Measurements from ENCODE around the gene MAP3K5.

MAP3K5 gene

DNA sequence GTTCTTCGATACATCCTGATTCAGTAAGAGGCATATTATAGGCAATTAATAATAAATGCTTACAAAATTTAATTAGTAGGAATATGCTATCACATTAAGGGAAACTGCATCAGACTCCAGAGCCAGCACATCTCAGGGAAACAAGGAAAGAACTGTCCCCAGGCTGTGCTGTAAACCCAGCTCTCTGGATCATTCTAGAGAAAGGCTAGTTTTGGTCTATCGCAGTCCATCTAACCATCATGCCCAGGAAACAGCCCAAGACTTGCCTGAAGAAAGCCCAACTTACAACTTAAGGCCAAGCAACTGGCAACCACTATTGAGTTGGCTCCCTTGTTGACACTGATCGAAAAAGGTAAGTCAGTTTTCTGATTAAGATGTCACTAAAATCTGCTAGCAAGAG is 11.3 kb downstream of the MAP3K5 start:
- Histone ChIP-seq H3K9me3 (ENCODE audit: control insufficient read depth in 1 of 2, low read length in 2 of 2) (no peaks in the 10 kb centered on the region), H3K36me3 (ENCODE audit: control insufficient read depth in 1 of 2, insufficient read depth in 2 of 2, low read length in 2 of 2) (no peaks in the 10 kb centered on the region), H3K27ac (ENCODE audit: low read length) (no peak overlapping the region), H3K4me3 (ENCODE audit: low read depth in 1 of 2, low read length in 2 of 2) (no peak overlapping the region), H3K4me1 (ENCODE audit: control insufficient read depth in 1 of 2, insufficient read depth in 2 of 2, low read length in 2 of 2) (peaks cover 3 to 10% of the 10 kb centered on the region in 2 donors), H3K27me3 (ENCODE audit: low read depth, low read length) (no peaks in the 10 kb centered on the region)

DNA sequence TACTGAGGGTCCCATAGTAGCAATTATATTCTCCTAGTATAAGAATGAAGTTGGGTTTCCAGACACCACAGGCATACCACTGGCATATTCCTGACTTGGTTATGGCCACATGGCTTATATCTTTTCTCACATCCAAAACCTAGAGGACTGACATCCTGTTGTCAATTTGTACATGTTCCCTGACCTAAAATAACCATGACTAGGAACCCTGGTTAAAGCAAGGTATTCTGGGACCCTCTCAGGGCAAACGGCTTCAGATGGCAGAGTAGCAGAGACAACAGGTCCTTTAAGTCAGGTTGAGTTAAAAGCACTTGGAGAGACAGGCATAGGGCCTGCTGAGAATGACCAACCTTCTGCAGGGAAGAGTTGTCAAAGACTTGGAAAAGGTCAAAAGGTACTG is 12.6 kb downstream of the MAP3K5 start:
- Histone ChIP-seq H3K36me3 (ENCODE audit: control insufficient read depth in 1 of 2, insufficient read depth in 2 of 2, low read length in 2 of 2) (no peaks in the 10 kb centered on the region), H3K27ac (ENCODE audit: low read length) (no peak overlapping the region), H3K27me3 (ENCODE audit: low read depth, low read length) (no peaks in the 10 kb centered on the region), H3K4me3 (ENCODE audit: low read depth in 1 of 2, low read length in 2 of 2) (no peak overlapping the region), H3K4me1 (ENCODE audit: control insufficient read depth in 1 of 2, insufficient read depth in 2 of 2, low read length in 2 of 2) (peaks cover 4 to 12% of the 10 kb centered on the region in 2 donors), H3K9me3 (ENCODE audit: control insufficient read depth in 1 of 2, low read length in 2 of 2) (no peaks in the 10 kb centered on the region)

DNA sequence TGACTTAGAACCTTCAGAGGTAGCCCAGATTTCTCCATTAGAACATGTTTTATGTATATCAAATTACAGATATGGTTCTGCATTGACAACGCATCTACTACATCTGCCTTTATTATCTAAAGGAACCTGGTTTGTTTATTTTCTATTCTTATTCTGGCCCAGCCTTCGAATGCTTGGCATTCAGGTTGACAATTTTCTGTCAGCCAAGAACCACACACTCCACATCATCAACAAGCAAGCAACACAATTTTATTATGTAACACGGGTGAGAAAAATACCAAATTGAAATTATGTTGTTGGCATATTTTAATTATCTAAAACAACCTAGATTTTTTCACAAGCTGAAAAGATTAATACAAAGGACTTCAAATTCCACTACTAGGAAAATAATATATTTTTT is 14.6 kb downstream of the MAP3K5 start:
- no peaks in the 10 kb centered on the region for H3K9me3 ChIP-seq (ENCODE audit: control insufficient read depth in 1 of 2, low read length in 2 of 2)
- H3K27me3 ChIP-seq (ENCODE audit: low read depth, low read length): no peaks in the 10 kb centered on the region
- H3K4me3 ChIP-seq (ENCODE audit: low read depth in 1 of 2, low read length in 2 of 2): no peak overlapping the region
- peaks cover 8 to 9% of the 10 kb centered on the region in 2 donors for H3K4me1 ChIP-seq (ENCODE audit: control insufficient read depth in 1 of 2, insufficient read depth in 2 of 2, low read length in 2 of 2)
- H3K27ac ChIP-seq (ENCODE audit: low read length): no peak overlapping the region
- no peaks in the 10 kb centered on the region for H3K36me3 ChIP-seq (ENCODE audit: control insufficient read depth in 1 of 2, insufficient read depth in 2 of 2, low read length in 2 of 2)

DNA sequence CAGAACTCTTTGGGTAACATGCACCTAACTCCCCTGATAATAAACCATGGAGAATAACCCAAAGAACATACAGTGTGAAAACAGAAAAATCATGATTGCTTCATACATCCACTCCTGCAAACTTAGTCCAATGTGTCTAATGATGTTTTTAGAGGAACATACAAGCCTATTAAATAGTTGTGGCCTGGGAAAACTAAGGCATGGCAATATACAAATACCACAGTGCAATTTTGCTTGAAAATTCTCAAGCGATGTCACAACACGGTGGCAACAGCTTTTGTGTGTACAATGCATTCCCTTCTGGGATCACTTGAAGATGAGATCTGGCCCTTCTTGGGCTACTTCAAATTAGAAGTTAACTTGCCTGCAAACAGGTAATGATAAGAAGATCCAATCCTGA is 16.7 kb downstream of the MAP3K5 start:
- H3K4me1 ChIP-seq (ENCODE audit: control insufficient read depth in 1 of 2, insufficient read depth in 2 of 2, low read length in 2 of 2): peaks cover 8 to 9% of the 10 kb centered on the region in 2 donors
- H3K27me3 ChIP-seq (ENCODE audit: low read depth, low read length): no peaks in the 10 kb centered on the region
- H3K36me3 ChIP-seq (ENCODE audit: control insufficient read depth in 1 of 2, insufficient read depth in 2 of 2, low read length in 2 of 2): no peaks in the 10 kb centered on the region
- no peak overlapping the region for H3K4me3 ChIP-seq (ENCODE audit: low read depth in 1 of 2, low read length in 2 of 2)
- no peaks in the 10 kb centered on the region for H3K9me3 ChIP-seq (ENCODE audit: control insufficient read depth in 1 of 2, low read length in 2 of 2)
- no peak overlapping the region for H3K27ac ChIP-seq (ENCODE audit: low read length)

DNA sequence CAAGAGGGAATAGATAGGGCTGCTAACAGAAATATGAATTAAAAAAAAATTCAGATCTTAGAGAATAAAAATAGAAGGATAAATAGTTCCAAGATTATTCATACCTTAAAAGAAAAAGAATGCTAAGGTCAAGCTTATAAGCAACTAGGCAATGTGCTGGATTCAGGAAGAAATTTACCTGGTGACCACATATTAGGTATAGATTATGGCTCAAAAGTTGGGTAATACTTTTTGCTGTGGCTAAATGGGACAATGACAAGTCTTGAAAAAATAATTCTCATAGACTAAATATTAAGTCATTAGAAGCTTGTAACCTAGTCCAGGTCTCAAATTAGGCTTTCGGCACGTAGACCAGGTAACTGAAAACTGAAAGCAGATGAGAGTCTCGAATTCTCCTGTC is 17.2 kb downstream of the MAP3K5 start:
- Histone ChIP-seq H3K36me3 (ENCODE audit: control insufficient read depth in 1 of 2, insufficient read depth in 2 of 2, low read length in 2 of 2) (no peaks in the 10 kb centered on the region), H3K27me3 (ENCODE audit: low read depth, low read length) (no peaks in the 10 kb centered on the region), H3K9me3 (ENCODE audit: control insufficient read depth in 1 of 2, low read length in 2 of 2) (no peaks in the 10 kb centered on the region), H3K27ac (ENCODE audit: low read length) (no peak overlapping the region), H3K4me3 (ENCODE audit: low read depth in 1 of 2, low read length in 2 of 2) (no peak overlapping the region), H3K4me1 (ENCODE audit: control insufficient read depth in 1 of 2, insufficient read depth in 2 of 2, low read length in 2 of 2) (peaks cover 8 to 9% of the 10 kb centered on the region in 2 donors)

DNA sequence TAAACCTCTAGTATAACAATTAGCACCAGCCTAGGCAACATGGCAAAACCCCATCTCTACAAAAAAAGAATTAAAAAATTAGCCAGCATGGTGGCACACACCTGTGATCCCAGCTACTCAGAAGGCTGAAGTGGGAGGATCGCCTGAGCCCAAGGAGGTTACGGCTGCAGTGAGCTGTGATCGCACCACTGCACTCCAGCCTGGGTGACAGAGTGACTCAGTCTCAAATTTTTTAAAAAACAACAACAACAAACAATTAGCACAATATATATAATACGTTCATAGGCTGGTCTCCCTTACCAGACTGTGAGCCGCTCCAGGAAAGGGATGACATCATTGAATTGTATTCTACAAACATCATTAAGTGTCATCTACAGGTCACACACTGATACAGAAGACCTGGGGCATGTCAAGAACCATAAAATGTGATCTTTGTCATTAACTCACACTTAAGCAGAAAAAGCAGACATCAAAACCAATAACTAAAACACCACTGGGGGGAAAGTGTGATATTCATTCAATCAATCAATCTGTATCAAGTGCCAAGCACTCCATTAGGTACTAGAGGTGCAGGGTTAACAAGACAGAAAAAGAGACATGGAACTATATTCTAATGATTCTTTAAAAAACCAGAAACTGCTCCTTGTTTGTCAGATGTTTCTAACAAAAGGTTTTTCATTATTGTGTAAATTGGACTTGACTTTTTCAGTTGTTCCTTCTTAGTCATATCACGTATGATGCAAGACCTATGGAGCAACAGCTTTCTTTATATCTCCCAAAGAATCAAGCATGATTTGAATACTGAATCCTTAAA is 17.8 kb downstream of the MAP3K5 start:
- no peaks in the 10 kb centered on the region for H3K27me3 ChIP-seq (ENCODE audit: low read depth, low read length)
- peaks cover 4 to 8% of the 10 kb centered on the region in 2 donors for H3K4me1 ChIP-seq (ENCODE audit: control insufficient read depth in 1 of 2, insufficient read depth in 2 of 2, low read length in 2 of 2)
- no peaks in the 10 kb centered on the region for H3K36me3 ChIP-seq (ENCODE audit: control insufficient read depth in 1 of 2, insufficient read depth in 2 of 2, low read length in 2 of 2)
- no peaks in the 10 kb centered on the region for H3K9me3 ChIP-seq (ENCODE audit: control insufficient read depth in 1 of 2, low read length in 2 of 2)
- no peak overlapping the region for H3K27ac ChIP-seq (ENCODE audit: low read length)
- H3K4me3 ChIP-seq (ENCODE audit: low read depth in 1 of 2, low read length in 2 of 2): no peak overlapping the region

DNA sequence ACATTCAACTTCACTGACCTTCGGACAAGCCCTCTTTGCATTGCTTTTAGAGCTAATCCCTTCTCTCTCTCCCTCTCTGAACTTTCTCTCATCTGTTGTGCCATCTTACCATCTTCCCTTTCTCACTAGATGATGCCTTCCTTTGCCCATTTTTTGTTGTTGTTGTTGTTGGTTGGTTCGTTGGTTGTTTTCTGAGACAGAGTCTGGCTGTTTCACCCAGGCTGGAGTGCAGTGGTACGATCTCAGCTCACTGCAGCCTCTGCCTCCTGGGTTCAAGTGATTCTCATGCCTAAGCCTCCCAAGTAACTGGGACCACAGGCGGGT is 18.8 kb downstream of the MAP3K5 start:
- Histone ChIP-seq H3K27ac (ENCODE audit: low read length) (no peak overlapping the region), H3K9me3 (ENCODE audit: control insufficient read depth in 1 of 2, low read length in 2 of 2) (no peaks in the 10 kb centered on the region), H3K4me1 (ENCODE audit: control insufficient read depth in 1 of 2, insufficient read depth in 2 of 2, low read length in 2 of 2) (peaks cover 4 to 8% of the 10 kb centered on the region in 2 donors), H3K36me3 (ENCODE audit: control insufficient read depth in 1 of 2, insufficient read depth in 2 of 2, low read length in 2 of 2) (no peaks in the 10 kb centered on the region), H3K27me3 (ENCODE audit: low read depth, low read length) (no peaks in the 10 kb centered on the region), H3K4me3 (ENCODE audit: low read depth in 1 of 2, low read length in 2 of 2) (no peak overlapping the region)

DNA sequence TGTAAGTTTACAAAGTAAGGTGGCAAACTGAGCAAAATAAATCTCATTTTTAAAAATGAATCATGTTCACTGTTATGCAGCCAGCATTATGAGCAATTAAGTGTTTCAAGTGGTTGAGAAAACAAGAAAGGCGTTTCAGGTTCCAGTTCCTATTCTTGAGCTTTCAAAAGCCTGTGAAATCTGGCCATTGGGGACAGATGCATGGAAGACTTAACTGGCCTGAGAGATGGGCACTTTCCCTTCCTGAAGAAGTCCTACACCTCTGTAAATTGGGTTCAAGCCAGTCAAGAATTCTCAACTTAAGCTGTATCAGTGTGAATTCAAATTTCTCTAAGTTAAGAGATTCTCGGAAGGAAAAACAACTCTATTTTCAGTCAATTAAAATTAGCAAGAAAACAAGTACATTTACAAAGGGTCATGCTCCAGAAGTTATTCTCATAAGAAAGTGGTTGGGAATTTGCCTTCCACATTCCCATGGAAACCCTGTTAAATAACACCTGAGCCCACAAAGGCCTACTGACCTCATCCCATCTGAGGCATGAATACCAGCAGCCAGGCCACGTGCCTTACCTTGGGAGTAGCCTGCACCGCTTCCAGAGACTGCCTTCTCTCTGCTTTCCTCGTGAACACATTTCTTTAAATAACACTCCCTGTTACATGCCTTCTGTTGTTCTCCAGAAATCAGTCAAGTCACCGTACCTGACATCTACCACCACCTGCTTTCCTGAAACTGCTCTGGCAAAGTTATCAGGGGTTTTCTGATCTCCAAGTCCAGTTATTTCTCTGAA is 19.4 kb downstream of the MAP3K5 start:
- Histone ChIP-seq H3K9me3 (ENCODE audit: control insufficient read depth in 1 of 2, low read length in 2 of 2) (no peaks in the 10 kb centered on the region), H3K27me3 (ENCODE audit: low read depth, low read length) (no peaks in the 10 kb centered on the region), H3K27ac (ENCODE audit: low read length) (no peak overlapping the region), H3K36me3 (ENCODE audit: control insufficient read depth in 1 of 2, insufficient read depth in 2 of 2, low read length in 2 of 2) (no peaks in the 10 kb centered on the region), H3K4me1 (ENCODE audit: control insufficient read depth in 1 of 2, insufficient read depth in 2 of 2, low read length in 2 of 2) (peaks cover 4 to 8% of the 10 kb centered on the region in 2 donors), H3K4me3 (ENCODE audit: low read depth in 1 of 2, low read length in 2 of 2) (no peak overlapping the region)

DNA sequence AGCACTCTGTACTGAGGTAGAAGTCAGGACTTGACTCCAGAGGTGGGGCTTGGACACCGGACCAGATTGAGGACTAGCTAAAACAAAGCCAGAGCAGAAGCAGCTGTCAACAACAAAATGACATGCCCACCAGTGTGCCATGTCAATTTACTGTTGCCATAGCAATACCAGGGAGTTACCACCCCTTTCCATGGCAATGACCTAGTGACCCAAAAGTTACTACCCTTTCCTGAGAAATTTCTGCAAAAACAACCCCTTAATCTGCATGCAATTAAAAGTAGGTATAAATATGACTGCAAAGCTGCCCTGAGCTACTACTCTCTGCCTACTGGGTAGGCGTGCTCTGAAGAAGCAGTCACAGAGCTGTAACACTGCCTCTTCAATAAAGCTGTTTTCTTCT is 21.0 kb downstream of the MAP3K5 start:
- peaks cover 8 to 9% of the 10 kb centered on the region in 2 donors for H3K4me1 ChIP-seq (ENCODE audit: control insufficient read depth in 1 of 2, insufficient read depth in 2 of 2, low read length in 2 of 2)

DNA sequence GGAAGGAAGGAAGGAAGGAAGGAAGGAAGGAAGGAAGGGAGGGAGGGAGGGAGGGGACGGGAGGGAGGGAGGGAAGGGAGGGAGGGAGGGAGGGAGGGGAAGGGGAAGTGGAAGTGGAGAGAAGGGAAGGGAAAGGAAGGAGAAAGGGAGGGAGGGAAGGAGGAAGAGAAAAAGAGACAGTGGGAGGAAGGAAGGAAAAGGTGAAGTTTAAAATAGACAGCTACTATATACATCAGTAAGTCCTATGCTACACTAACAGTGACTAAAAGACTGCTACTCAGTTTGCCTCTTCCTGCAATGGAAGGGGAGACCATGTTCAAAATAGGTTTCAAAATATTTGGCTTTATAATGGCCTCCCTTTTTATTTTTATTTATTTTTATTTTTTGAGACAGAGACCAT is 22.5 kb downstream of the MAP3K5 start:
- no peak overlapping the region for H3K4me3 ChIP-seq (ENCODE audit: low read depth in 1 of 2, low read length in 2 of 2)
- H3K36me3 ChIP-seq (ENCODE audit: control insufficient read depth in 1 of 2, insufficient read depth in 2 of 2, low read length in 2 of 2): no peaks in the 10 kb centered on the region
- H3K27ac ChIP-seq (ENCODE audit: low read length): no peak overlapping the region
- no peaks in the 10 kb centered on the region for H3K9me3 ChIP-seq (ENCODE audit: control insufficient read depth in 1 of 2, low read length in 2 of 2)
- peaks cover 12 to 13% of the 10 kb centered on the region in 2 donors for H3K4me1 ChIP-seq (ENCODE audit: control insufficient read depth in 1 of 2, insufficient read depth in 2 of 2, low read length in 2 of 2)
- no peaks in the 10 kb centered on the region for H3K27me3 ChIP-seq (ENCODE audit: low read depth, low read length)

More for the DNA sequence above, 21.0 kb downstream of the MAP3K5 start:
- Histone ChIP-seq H3K9me3 (ENCODE audit: control insufficient read depth in 1 of 2, low read length in 2 of 2) (no peaks in the 10 kb centered on the region), H3K27me3 (ENCODE audit: low read depth, low read length) (no peaks in the 10 kb centered on the region), H3K27ac (ENCODE audit: low read length) (no peak overlapping the region), H3K36me3 (ENCODE audit: control insufficient read depth in 1 of 2, insufficient read depth in 2 of 2, low read length in 2 of 2) (no peaks in the 10 kb centered on the region), H3K4me3 (ENCODE audit: low read depth in 1 of 2, low read length in 2 of 2) (no peak overlapping the region)

DNA sequence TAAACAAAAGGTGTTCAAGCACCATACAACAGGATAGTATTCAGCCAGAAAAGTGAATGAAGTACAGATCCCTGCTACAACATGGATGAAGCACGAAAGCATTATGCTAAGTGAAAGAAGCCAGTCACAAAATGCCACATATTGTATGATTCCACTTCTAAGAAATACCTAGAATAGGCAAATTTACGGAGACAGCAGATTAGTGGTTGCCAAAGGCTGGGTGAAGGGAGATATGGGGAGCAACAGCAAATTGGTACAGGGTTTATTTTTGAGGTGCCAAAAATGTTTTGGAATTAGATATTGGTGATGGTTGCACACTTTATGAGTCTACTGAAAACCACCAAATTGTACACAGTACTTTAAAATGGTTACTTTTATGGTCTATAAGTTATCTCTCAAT is 23.2 kb downstream of the MAP3K5 start:
- Histone ChIP-seq H3K27me3 (ENCODE audit: low read depth, low read length) (no peaks in the 10 kb centered on the region), H3K27ac (ENCODE audit: low read length) (no peak overlapping the region), H3K36me3 (ENCODE audit: control insufficient read depth in 1 of 2, insufficient read depth in 2 of 2, low read length in 2 of 2) (no peaks in the 10 kb centered on the region), H3K4me3 (ENCODE audit: low read depth in 1 of 2, low read length in 2 of 2) (no peak overlapping the region), H3K9me3 (ENCODE audit: control insufficient read depth in 1 of 2, low read length in 2 of 2) (no peaks in the 10 kb centered on the region), H3K4me1 (ENCODE audit: control insufficient read depth in 1 of 2, insufficient read depth in 2 of 2, low read length in 2 of 2) (peaks cover 10% of the 10 kb centered on the region in 2 donors)

All from muscle layer of duodenum (tissue), 2 donors.